Uterus (tissue), 4 donors: Measurements from ENCODE around the gene PSMB7. TPM values are rescaled to one million over a fixed set of nuclear protein-coding genes. Genes with fewer than 3 reads are reported as not detected.

Source experiments
- DNase-seq, 2 donors: peaks; one replicate each; pipeline ENCODE4 v3.0.0-alpha.2; 2019 to 2020
- H3K27ac ChIP-seq, 2 donors: fragments of 200-600 bp; sonication (generic); 1 replicate in 1 of 2; 2 replicates in 1 of 2; pipeline ENCODE4 v1.5.1; 2016 to 2018
- H3K27me3 ChIP-seq, 2 donors: fragments of 200-600 bp; sonication (generic); one replicate each; pipeline ENCODE4 v1.5.1; 2018 to 2019; ENCODE audit warnings: control low read depth in 1 of 2
- H3K36me3 ChIP-seq, 2 donors: fragments of 200-600 bp; sonication (generic); one replicate each; pipeline ENCODE4 v1.5.1; 2019; ENCODE audit warnings: control low read depth in 1 of 2
- H3K4me1 ChIP-seq, 2 donors: fragments of 200-600 bp; sonication (generic); one replicate each; pipeline ENCODE4 v1.5.1; 2018 to 2019; ENCODE audit warnings: control low read depth in 1 of 2
- H3K4me3 ChIP-seq, 2 donors: fragments of 200-600 bp; sonication (generic); 1 replicate in 1 of 2; 2 replicates in 1 of 2; pipeline ENCODE4 v1.5.1; 2018 to 2019; ENCODE audit warnings: mild to moderate bottlenecking in 1 of 2
- H3K9me3 ChIP-seq, 2 donors: fragments of 200-600 bp; sonication (generic); one replicate each; pipeline ENCODE4 v1.5.1; 2019; ENCODE audit warnings: control low read depth in 1 of 2
- CTCF ChIP-seq, 4 experiments: fragments of 200-600 bp in 2 of 4; fragments of 450-650 bp in 2 of 4; sonication (generic) in 2 of 4; IDR thresholded peaks; one replicate each; pipeline ENCODE4 v1.5.1; 2016 to 2019; ENCODE audit warnings: antibody characterized with exemption in 4 of 4, mild to moderate bottlenecking in 2 of 4, moderate library complexity in 1 of 4
- POLR2A ChIP-seq, 2 donors: fragments of 450-650 bp; IDR thresholded peaks; one replicate each; pipeline ENCODE4 v1.6.1; 2016; ENCODE audit warnings: antibody characterized with exemption in 2 of 2, mild to moderate bottlenecking in 1 of 2, moderate library complexity in 1 of 2
- intact Hi-C: fragments of 100-400 bp; cut with DNase I; formaldehyde crosslinking; loops from one replicate; pipeline ENCODE4 v1.15.1; 2023; ENCODE audit warnings: low total_unique reads
- total RNA-seq, 4 donors: library from RNA; depleted of rRNA in 3 of 4; stranded (reverse); fragments of >200 nt in 3 of 4; gene quantifications; one replicate each; pipeline versions ENCODE4 v1.1.0 to v1.2.4, GENCODE V29; 2014 to 2023
- donor health status: DM: yes; HTN: yes; CAD: no.

PSMB7 gene
- total RNA-seq, 4 donors from 2014 or later: 86.1 to 292 (median 94.7) TPM

GRCh38 chr9:124384846-124385245 is 30.4 kb downstream of the PSMB7 start:
- intact Hi-C loops: no loop called here
- H3K36me3 ChIP-seq: no peaks in the 10 kb centered on the region
- DNase-seq: no peak
- no peaks in the 10 kb centered on the region for H3K27me3 ChIP-seq
- H3K9me3 ChIP-seq: no peaks in the 10 kb centered on the region
- no peak overlapping the region for H3K27ac ChIP-seq
- no peaks in the 10 kb centered on the region for H3K4me1 ChIP-seq
- H3K4me3 ChIP-seq: no peak overlapping the region
- no peak for TF ChIP-seq POLR2A (IDR thresholded peaks at IDR 0.05)
- TF ChIP-seq CTCF (IDR thresholded peaks at IDR 0.05): no peak

GRCh38 chr9:124384210-124384609 is 31.0 kb downstream of the PSMB7 start:
- Histone ChIP-seq H3K4me1 (no peaks in the 10 kb centered on the region), H3K27ac (no peak overlapping the region), H3K9me3 (no peaks in the 10 kb centered on the region), H3K4me3 (no peak overlapping the region), H3K36me3 (no peaks in the 10 kb centered on the region), H3K27me3 (no peaks in the 10 kb centered on the region)
- DNase-seq: no peak
- intact Hi-C loops: no loop called here
- no peak for TF ChIP-seq CTCF (IDR thresholded peaks at IDR 0.05)
- TF ChIP-seq POLR2A (IDR thresholded peaks at IDR 0.05): no peak

GRCh38 chr9:124381170-124381945 is 33.9 kb downstream of the PSMB7 start:
- no peaks in the 10 kb centered on the region for H3K27me3 ChIP-seq
- H3K4me3 ChIP-seq: no peak overlapping the region
- DNase-seq: no peak
- intact Hi-C loops: no loop called here
- H3K27ac ChIP-seq: no peak overlapping the region
- no peaks in the 10 kb centered on the region for H3K4me1 ChIP-seq
- H3K9me3 ChIP-seq: no peaks in the 10 kb centered on the region
- H3K36me3 ChIP-seq: no peaks in the 10 kb centered on the region
- TF ChIP-seq CTCF (IDR thresholded peaks at IDR 0.05): no peak
- no peak for TF ChIP-seq POLR2A (IDR thresholded peaks at IDR 0.05)

GRCh38 chr9:124377551-124378406 is 37.5 kb downstream of the PSMB7 start:
- intact Hi-C loops: no loop called here
- no peaks in the 10 kb centered on the region for H3K27me3 ChIP-seq
- no peaks in the 10 kb centered on the region for H3K9me3 ChIP-seq
- H3K4me1 ChIP-seq: no peaks in the 10 kb centered on the region
- H3K36me3 ChIP-seq: no peaks in the 10 kb centered on the region
- TF ChIP-seq CTCF (IDR thresholded peaks at IDR 0.05): no peak
- no peak for TF ChIP-seq POLR2A (IDR thresholded peaks at IDR 0.05)
- no peak for DNase-seq
- no peak overlapping the region for H3K27ac ChIP-seq
- no peak overlapping the region for H3K4me3 ChIP-seq

GRCh38 chr9:124376329-124376728 is 38.9 kb downstream of the PSMB7 start:
- no peaks in the 10 kb centered on the region for H3K4me1 ChIP-seq
- H3K9me3 ChIP-seq: no peaks in the 10 kb centered on the region
- no peak overlapping the region for H3K27ac ChIP-seq
- DNase-seq: no peak
- H3K36me3 ChIP-seq: no peaks in the 10 kb centered on the region
- H3K27me3 ChIP-seq: no peaks in the 10 kb centered on the region
- H3K4me3 ChIP-seq: no peak overlapping the region
- intact Hi-C loops: no loop called here
- TF ChIP-seq POLR2A (IDR thresholded peaks at IDR 0.05) (no peak), CTCF (IDR thresholded peaks at IDR 0.05) (no peak)
